Measurements from ENCODE around the gene SIM2.

SIM2 gene

DNA sequence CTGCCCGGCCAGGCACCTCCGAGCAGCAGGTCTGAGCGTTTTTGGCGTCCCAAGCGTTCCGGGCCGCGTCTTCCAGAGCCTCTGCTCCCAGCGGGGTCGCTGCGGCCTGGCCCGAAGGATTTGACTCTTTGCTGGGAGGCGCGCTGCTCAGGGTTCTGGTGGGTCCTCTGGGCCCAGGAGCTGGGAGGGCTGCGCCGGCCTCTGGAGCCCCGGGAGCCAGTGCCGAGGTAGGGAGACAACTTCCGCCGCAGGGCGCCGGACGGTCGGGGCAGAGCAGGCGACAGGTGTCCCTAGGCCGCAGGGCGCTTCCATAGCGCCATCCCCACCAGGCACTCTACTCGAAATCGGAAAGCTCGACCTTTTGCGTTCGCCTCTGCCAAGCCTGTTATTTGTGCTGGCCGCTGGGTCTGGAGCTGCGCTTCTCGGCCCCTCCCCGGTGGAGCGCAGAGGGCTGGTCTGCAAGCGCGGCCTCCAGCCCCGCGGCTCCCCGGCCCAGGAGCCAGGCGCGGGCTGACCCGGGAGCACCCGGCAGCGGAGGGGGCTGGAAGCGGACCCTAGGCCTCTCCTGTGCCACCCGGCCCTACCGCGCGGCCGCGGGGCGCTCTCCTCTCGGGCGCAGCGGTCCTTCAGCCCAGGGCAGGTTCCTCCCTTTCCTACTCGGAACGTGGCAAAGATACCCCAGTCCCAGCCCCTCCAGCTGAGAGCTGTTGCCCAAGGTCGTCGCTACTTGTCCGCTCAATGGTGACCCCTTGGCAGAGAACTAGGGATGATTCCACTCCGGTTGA, 2.2 kb downstream of the SIM2 start:
- Histone ChIP-seq H2AFZ (ENCODE audit: low read depth) (no peak overlapping the region), H3K9ac (no peak overlapping the region), H4K20me1 (ENCODE audit: insufficient read depth) (no peaks in the 10 kb centered on the region), H3K27me3 (ENCODE audit: insufficient read depth, low read depth) (peaks cover 12% of the 10 kb centered on the region; the same call in 1 of the 2 replicates), H3K79me2 (ENCODE audit: insufficient read depth, low read depth) (no peaks in the 10 kb centered on the region), H3K36me3 (ENCODE audit: insufficient read depth) (no peaks in the 10 kb centered on the region), H3K4me3 (IDR thresholded peaks at IDR 0.05; ENCODE audit: insufficient read depth, low read depth, low read length) (no peak overlapping the region), H3K4me2 (no peak overlapping the region), H3K27ac (no peak overlapping the region), H3K4me1 (ENCODE audit: low read depth, poor library complexity, severe bottlenecking) (no peaks in the 10 kb centered on the region)
- no peak for TF ChIP-seq CTCF (conservative IDR thresholded peaks at IDR 0.05; ENCODE audit: low read depth, low read length)

GRCh38 chr21:36701756-36702621, 3.1 kb downstream of the SIM2 start:
- H3K27ac ChIP-seq: no peak overlapping the region
- H3K79me2 ChIP-seq (ENCODE audit: insufficient read depth, low read depth): no peaks in the 10 kb centered on the region
- no peak overlapping the region for H3K4me3 ChIP-seq (IDR thresholded peaks at IDR 0.05; ENCODE audit: insufficient read depth, low read depth, low read length)
- no peak overlapping the region for H2AFZ ChIP-seq (ENCODE audit: low read depth)
- H3K9ac ChIP-seq: no peak overlapping the region
- TF ChIP-seq CTCF (conservative IDR thresholded peaks at IDR 0.05; ENCODE audit: low read depth, low read length): no peak
- H4K20me1 ChIP-seq (ENCODE audit: insufficient read depth): no peaks in the 10 kb centered on the region
- peaks cover 14% of the 10 kb centered on the region; the same call in 1 of the 2 replicates for H3K27me3 ChIP-seq (ENCODE audit: insufficient read depth, low read depth)
- no peaks in the 10 kb centered on the region for H3K4me1 ChIP-seq (ENCODE audit: low read depth, poor library complexity, severe bottlenecking)
- H3K4me2 ChIP-seq: no peak overlapping the region
- H3K36me3 ChIP-seq (ENCODE audit: insufficient read depth): no peaks in the 10 kb centered on the region

DNA sequence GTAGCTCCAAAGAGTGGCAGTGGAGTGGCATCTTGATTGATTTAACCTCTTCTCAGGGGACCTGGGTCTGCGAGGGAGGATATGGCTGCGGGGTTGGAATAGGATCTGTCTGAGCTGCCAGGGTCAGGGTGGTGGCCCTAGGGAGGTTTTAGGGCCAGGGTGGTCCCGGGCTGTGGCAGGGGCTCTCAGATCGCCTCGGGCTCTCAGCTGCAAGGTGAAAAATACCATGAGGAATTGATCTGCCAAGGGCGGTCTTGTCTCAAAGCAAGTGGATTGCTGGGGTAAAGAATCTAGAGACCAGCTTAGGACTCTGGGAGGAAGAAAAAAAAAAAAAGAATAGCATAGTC, 3.7 kb downstream of the SIM2 start:
- no peaks in the 10 kb centered on the region for H3K36me3 ChIP-seq (ENCODE audit: insufficient read depth)
- H3K27ac ChIP-seq: no peak overlapping the region
- H3K9ac ChIP-seq: no peak overlapping the region
- H3K4me1 ChIP-seq (ENCODE audit: low read depth, poor library complexity, severe bottlenecking): no peaks in the 10 kb centered on the region
- no peak overlapping the region for H2AFZ ChIP-seq (ENCODE audit: low read depth)
- no peak for TF ChIP-seq CTCF (conservative IDR thresholded peaks at IDR 0.05; ENCODE audit: low read depth, low read length)
- H3K4me3 ChIP-seq (IDR thresholded peaks at IDR 0.05; ENCODE audit: insufficient read depth, low read depth, low read length): no peak overlapping the region
- no peaks in the 10 kb centered on the region for H3K79me2 ChIP-seq (ENCODE audit: insufficient read depth, low read depth)
- no peaks in the 10 kb centered on the region for H4K20me1 ChIP-seq (ENCODE audit: insufficient read depth)
- peaks cover 16% of the 10 kb centered on the region; the same call in 1 of the 2 replicates for H3K27me3 ChIP-seq (ENCODE audit: insufficient read depth, low read depth)
- H3K4me2 ChIP-seq: no peak overlapping the region

DNA sequence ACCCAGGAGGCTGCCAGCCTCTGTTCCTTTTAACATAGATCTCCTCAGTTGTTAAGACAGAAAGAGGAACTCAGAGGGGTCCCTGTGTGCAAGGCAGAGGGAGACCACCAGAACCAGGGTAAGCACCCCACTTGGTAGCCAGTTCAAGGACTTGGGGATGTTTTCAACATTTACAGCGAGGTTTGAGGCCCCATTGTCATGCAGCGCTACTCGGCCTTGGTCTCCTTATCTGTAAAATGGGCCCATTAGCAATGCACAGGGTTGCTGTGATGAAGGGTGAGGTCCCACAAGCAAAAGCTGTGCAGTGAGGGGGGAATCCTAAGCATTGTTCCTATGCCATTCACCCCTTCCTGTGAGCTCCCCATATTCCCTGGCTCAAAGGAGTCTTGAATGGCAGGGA, 4.2 kb downstream of the SIM2 start:
- Histone ChIP-seq H3K36me3 (ENCODE audit: insufficient read depth) (no peaks in the 10 kb centered on the region), H3K79me2 (ENCODE audit: insufficient read depth, low read depth) (no peaks in the 10 kb centered on the region), H2AFZ (ENCODE audit: low read depth) (no peak overlapping the region), H4K20me1 (ENCODE audit: insufficient read depth) (no peaks in the 10 kb centered on the region), H3K4me3 (IDR thresholded peaks at IDR 0.05; ENCODE audit: insufficient read depth, low read depth, low read length) (no peak overlapping the region), H3K27me3 (ENCODE audit: insufficient read depth, low read depth) (peaks cover 16% of the 10 kb centered on the region; the same call in 1 of the 2 replicates), H3K27ac (no peak overlapping the region), H3K4me2 (no peak overlapping the region), H3K9ac (no peak overlapping the region), H3K4me1 (ENCODE audit: low read depth, poor library complexity, severe bottlenecking) (no peaks in the 10 kb centered on the region)
- no peak for TF ChIP-seq CTCF (conservative IDR thresholded peaks at IDR 0.05; ENCODE audit: low read depth, low read length)

Data from KMS-11 (cell line).